Ovary (tissue), 3 donors: ENCODE measurements around the gene TTLL10.

ENCODE experiments used
- POLR2A ChIP-seq: fragments of 450-650 bp; IDR thresholded peaks from one replicate; pipeline ENCODE4 v1.6.1; 2017; ENCODE audit warnings: antibody characterized with exemption, mild to moderate bottlenecking, moderate library complexity
- TF ChIP-seq, protein P1 (sequence below), 3 donors: fragments of 450-650 bp in 2 of 3; fragments of 200-600 bp in 1 of 3; IDR thresholded peaks; one replicate each; pipeline versions ENCODE4 v1.5.1 to v1.8.0; 2016 to 2022; ENCODE audit warnings: antibody characterized with exemption in 3 of 3, mild to moderate bottlenecking in 1 of 3
- donor health status: DM: no; HTN: no; CAD: no.

DNA sequence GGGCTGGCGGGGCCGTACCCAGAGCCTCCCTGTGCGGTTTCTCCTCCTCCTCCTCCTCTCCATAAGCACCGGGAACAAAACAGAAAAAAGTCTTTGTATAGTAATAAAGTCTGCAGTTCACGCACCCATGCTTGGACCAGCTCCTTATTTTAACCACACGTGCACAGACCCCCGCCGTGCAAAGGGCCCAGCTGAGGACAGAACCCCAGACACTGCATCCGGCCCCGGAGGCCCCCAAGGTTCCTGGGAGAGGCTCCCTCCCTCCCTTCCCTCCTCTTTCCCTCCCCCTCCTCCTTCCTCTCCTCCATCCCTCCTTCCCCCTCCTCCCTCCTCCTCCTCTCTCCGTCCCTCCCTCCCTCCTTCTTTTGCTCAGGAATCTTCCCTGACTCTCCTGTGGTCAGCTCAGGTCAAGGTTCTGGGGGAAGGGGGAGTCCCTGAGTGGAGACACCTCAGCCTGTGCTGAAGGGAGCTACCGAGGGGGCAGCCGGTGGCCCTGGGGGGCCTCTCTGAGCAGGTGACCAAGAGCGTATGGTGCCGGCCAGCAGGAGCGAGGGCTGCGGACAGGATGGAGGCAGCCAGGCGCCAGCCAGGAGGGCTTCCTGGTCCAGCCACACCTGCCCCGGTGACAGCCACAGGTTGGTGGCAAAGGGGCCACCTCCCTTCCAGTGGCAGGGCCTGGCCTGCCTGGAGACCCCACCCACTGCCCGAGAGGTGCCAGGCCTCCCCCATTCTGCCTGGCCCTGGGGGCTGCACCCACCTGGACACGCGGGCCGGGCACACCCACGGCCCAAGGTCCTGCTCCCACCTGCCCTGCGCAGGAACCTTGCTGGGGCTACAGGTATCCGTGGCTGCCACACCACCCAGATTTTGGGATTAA is 3.2 kb upstream of the TTLL10 start:
- TF ChIP-seq, protein P1, sequence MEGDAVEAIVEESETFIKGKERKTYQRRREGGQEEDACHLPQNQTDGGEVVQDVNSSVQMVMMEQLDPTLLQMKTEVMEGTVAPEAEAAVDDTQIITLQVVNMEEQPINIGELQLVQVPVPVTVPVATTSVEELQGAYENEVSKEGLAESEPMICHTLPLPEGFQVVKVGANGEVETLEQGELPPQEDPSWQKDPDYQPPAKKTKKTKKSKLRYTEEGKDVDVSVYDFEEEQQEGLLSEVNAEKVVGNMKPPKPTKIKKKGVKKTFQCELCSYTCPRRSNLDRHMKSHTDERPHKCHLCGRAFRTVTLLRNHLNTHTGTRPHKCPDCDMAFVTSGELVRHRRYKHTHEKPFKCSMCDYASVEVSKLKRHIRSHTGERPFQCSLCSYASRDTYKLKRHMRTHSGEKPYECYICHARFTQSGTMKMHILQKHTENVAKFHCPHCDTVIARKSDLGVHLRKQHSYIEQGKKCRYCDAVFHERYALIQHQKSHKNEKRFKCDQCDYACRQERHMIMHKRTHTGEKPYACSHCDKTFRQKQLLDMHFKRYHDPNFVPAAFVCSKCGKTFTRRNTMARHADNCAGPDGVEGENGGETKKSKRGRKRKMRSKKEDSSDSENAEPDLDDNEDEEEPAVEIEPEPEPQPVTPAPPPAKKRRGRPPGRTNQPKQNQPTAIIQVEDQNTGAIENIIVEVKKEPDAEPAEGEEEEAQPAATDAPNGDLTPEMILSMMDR (IDR thresholded peaks at IDR 0.05), result no peak
- TF ChIP-seq POLR2A, result no peak
